Measurements from ENCODE around the gene ILF3. TPM values are rescaled to one million over a fixed set of nuclear protein-coding genes. Genes with fewer than 3 reads are reported as not detected.

Gene ILF3
- total RNA-seq, 1 donor from 2014 or later = 861 TPM

DNA sequence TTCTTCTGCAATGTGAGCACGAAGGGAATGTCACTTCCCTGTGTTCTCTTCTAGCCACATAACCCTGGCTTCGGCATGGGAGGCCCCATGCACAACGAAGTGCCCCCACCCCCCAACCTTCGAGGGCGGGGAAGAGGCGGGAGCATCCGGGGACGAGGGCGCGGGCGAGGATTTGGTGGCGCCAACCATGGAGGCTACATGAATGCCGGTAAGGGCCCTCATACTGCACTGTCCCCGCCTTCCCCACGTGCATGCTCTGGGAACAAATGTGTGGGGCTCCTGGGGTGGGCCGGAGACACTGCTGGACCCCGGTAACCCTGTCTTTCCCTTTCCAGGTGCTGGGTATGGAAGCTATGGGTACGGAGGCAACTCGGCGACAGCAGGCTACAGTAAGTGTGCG lies 29.4 kb downstream of the ILF3 start:
- DNase-seq (ENCODE audit: low read depth, low spot score) = no peak
- Mint-ChIP-seq H3K36me3 (ENCODE audit: low read depth) (peaks cover 14% of the 10 kb centered on the region), H3K9me3 (no peaks in the 10 kb centered on the region), H3K4me3 (no peak overlapping the region), H3K27me3 (ENCODE audit: low read depth) (peaks cover 2% of the 10 kb centered on the region), H3K27ac (ENCODE audit: unreplicated experiment) (no peak overlapping the region), H3K4me1 (no peaks in the 10 kb centered on the region)
- TF ChIP-seq, protein P1, sequence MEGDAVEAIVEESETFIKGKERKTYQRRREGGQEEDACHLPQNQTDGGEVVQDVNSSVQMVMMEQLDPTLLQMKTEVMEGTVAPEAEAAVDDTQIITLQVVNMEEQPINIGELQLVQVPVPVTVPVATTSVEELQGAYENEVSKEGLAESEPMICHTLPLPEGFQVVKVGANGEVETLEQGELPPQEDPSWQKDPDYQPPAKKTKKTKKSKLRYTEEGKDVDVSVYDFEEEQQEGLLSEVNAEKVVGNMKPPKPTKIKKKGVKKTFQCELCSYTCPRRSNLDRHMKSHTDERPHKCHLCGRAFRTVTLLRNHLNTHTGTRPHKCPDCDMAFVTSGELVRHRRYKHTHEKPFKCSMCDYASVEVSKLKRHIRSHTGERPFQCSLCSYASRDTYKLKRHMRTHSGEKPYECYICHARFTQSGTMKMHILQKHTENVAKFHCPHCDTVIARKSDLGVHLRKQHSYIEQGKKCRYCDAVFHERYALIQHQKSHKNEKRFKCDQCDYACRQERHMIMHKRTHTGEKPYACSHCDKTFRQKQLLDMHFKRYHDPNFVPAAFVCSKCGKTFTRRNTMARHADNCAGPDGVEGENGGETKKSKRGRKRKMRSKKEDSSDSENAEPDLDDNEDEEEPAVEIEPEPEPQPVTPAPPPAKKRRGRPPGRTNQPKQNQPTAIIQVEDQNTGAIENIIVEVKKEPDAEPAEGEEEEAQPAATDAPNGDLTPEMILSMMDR (conservative IDR thresholded peaks at IDR 0.05) = no peak

DNA sequence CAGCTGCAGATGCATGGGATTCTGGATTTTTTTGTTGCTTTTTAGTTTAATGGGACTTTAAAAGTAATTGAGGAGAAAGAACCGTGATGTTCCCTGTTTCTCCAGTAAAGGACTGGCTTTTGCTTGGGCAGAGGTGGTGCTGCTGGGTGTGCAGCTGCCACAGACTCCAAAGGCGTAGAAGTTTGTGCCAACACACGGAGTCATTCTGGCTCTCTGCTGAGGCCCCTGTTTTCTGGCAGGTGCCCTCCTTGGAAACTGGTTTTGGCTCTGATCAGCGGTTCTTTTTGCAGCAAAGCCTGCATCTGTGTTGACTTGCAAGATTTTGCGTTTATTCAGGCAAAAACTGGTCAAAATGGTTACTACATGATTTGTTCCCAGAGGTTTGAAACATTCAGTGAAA lies 31.1 kb downstream of the ILF3 start:
- Mint-ChIP-seq H3K4me1 (no peaks in the 10 kb centered on the region), H3K4me3 (peak overlapping the region; percentile 49), H3K9me3 (no peaks in the 10 kb centered on the region), H3K27ac (ENCODE audit: unreplicated experiment) (no peak overlapping the region), H3K36me3 (ENCODE audit: low read depth) (peaks cover 19% of the 10 kb centered on the region), H3K27me3 (ENCODE audit: low read depth) (peaks cover 7% of the 10 kb centered on the region)
- no peak for DNase-seq (ENCODE audit: low read depth, low spot score)
- TF ChIP-seq, protein P1 (conservative IDR thresholded peaks at IDR 0.05) = no peak

DNA sequence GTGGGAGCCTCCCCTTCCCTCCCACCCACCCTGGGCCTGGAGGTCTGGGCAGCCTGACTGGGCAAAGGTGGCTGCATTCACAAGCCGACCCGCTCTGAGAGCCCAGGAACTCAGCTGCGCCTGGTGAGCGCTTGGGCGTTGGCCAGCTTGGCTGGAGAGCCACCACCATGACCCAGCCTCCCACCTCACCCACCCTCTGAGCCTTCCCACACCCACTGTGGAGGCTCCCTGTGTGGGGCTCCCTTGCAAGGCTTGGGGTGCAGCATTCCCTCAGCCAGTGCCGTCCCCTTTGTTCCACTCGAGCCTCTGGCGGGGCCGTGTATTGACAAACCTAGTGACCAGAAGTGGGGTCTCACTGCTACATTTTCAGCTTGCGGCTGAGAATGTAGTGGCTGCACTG lies 32.0 kb downstream of the ILF3 start:
- peaks cover 21% of the 10 kb centered on the region for H3K36me3 Mint-ChIP-seq (ENCODE audit: low read depth)
- no peaks in the 10 kb centered on the region for H3K4me1 Mint-ChIP-seq
- DNase-seq (ENCODE audit: low read depth, low spot score) = no peak
- peaks cover 13% of the 10 kb centered on the region for H3K27me3 Mint-ChIP-seq (ENCODE audit: low read depth)
- H3K27ac Mint-ChIP-seq (ENCODE audit: unreplicated experiment) = no peak overlapping the region
- TF ChIP-seq, protein P1 (conservative IDR thresholded peaks at IDR 0.05) = no peak
- no peaks in the 10 kb centered on the region for H3K9me3 Mint-ChIP-seq
- H3K4me3 Mint-ChIP-seq = no peak overlapping the region

DNA sequence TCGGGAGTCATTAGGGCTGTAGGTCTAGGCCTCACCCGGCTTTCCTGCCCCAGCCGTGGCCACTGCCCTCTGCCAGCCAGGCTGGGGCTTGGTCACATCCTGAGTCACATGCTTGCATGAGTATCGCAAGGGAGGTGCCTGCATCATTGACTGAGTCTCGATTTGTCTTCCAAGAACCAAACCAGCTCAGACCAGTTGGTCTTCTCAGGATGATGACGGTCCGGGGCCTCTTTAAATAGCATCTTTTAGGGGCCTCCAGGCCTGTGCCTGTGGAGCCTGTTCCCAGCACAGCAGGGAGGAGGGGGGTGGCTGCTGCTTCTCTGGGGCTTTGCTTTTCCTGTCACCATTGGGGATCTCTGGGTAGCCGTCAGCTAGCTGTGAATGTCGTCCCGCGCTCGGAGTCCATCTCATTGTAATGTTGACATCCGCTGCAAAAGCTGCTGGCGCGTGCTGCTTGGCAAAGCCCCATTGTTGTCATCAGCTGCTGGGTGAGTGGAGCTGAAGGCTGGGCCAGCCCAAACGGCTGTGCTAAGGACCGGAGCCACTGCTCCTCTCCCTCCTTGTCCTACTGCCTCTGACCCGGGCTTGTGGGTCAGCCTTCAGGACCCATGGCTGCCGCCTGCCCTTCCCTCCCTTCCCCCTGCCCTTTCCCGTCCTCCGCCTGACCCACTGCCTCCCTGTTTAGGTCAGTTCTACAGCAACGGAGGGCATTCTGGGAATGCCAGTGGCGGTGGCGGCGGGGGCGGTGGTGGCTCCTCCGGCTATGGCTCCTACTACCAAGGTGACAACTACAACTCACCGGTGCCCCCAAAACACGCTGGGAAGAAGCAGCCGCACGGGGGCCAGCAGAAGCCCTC lies 32.7 kb downstream of the ILF3 start:
- Mint-ChIP-seq H3K27me3 (ENCODE audit: low read depth) (peaks cover 15% of the 10 kb centered on the region), H3K27ac (ENCODE audit: unreplicated experiment) (no peak overlapping the region), H3K4me3 (no peak overlapping the region), H3K4me1 (no peaks in the 10 kb centered on the region), H3K36me3 (ENCODE audit: low read depth) (peaks cover 23% of the 10 kb centered on the region), H3K9me3 (no peaks in the 10 kb centered on the region)
- no peak for DNase-seq (ENCODE audit: low read depth, low spot score)
- TF ChIP-seq, protein P1 (conservative IDR thresholded peaks at IDR 0.05) = no peak

DNA sequence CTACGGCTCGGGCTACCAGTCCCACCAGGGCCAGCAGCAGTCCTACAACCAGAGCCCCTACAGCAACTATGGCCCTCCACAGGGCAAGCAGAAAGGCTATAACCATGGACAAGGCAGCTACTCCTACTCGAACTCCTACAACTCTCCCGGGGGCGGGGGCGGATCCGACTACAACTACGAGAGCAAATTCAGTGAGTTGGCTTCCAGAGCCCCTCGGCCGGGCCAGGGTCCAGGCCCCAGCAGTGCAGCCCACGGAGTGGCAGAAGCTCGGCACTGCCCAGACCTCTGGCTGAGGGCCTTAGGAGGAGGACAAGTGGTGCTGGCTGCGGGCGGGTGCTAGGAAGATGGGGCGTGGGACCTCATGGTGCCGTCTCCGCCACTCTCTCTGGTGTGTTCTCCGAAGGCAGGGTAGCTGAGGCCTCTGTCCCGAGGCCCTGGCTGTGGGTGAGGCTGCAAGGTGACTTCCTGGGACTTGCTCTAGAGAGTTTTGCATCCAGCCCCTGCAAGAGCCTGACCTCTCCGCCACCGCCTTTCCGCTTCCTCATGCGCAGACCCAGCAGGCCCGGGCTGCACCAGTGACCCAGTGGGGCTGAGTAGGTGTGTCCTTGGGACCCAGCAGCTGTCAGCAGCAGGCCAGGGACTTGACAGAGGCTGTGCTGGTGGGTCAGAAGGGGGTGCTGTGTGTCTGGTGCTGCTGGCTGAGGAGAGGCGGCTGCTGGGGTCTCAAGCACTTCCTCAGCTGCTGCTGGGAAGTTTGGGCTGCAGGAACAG lies 33.6 kb downstream of the ILF3 start:
- Mint-ChIP-seq H3K27ac (ENCODE audit: unreplicated experiment) (no peak overlapping the region), H3K4me1 (peaks cover 3% of the 10 kb centered on the region), H3K4me3 (peak overlapping the region; percentile 27), H3K9me3 (no peaks in the 10 kb centered on the region), H3K27me3 (ENCODE audit: low read depth) (peaks cover 19% of the 10 kb centered on the region), H3K36me3 (ENCODE audit: low read depth) (peaks cover 28% of the 10 kb centered on the region)
- DNase-seq (ENCODE audit: low read depth, low spot score) = no peak
- TF ChIP-seq, protein P1 (conservative IDR thresholded peaks at IDR 0.05) = no peak
